GM12878 (cell line): Measurements from ENCODE around the gene EDC3. TPM values are rescaled to one million over a fixed set of nuclear protein-coding genes. Genes with fewer than 3 reads are reported as not detected.
A peak's percentile ranks its signal among the peaks of the same experiment; 100 is the strongest.

Source experiments
- ATAC-seq: fragments of 200-7000 bp; cut with Tn5 transposase; 3 replicates; pipeline ENCODE4 v1.9.1; 2020; ENCODE audit warnings: mild to moderate bottlenecking, moderate library complexity
- BruUV-seq: library from RNA; stranded (reverse); fragments of 400-500 nt; replicated peaks from 2 replicates; lab custom pipeline; 2021; lab: Mats Ljungman, UMichigan
- CTCF ChIA-PET: fragments of 300-600 bp; sonication (Branson Sonifier 250); formaldehyde crosslinking; extraction: SDS; loops from one replicate; lab custom pipeline; 2021; ENCODE audit warnings: inconsistent platforms; lab: Yijun Ruan, JAX
- POLR2A ChIA-PET: fragments of 350-600 bp; formaldehyde crosslinking; extraction: SDS; loops from one replicate; lab custom pipeline; 2021; ENCODE audit warnings: inconsistent platforms; lab: Charles Lee
- RAD21 ChIA-PET: fragments of 300-600 bp; sonication (Branson Sonifier 250); formaldehyde crosslinking; loops from one replicate; lab custom pipeline; 2023; ENCODE audit warnings: antibody characterized with exemption; ENCODE audit not compliant: unreplicated experiment; lab: Charles Lee
- SMC1A ChIA-PET: fragments of 300-600 bp; sonication (Branson Sonifier 250); formaldehyde crosslinking; loops from one replicate; lab custom pipeline; 2023; ENCODE audit not compliant: unreplicated experiment, uncharacterized antibody; lab: Charles Lee
- DNase-seq: peaks from one replicate; pipeline ENCODE4 v3.0.0-alpha.2; 2011; ENCODE audit warnings: low read depth, low spot score
- FAIRE-seq: peaks from 3 replicates; lab custom pipeline; 2011; peaks lifted over from hg19 to GRCh38; lab: Jason Lieb, UNC
- H2AFZ ChIP-seq: 2 replicates; pipeline ENCODE4 v1.6.0; 2011; ENCODE audit warnings: low read depth, low read length, control low read depth; ENCODE audit not compliant: control insufficient read depth
- H3K27ac ChIP-seq: 2 replicates; pipeline ENCODE4 v1.5.1; 2011; ENCODE audit warnings: control low read depth; ENCODE audit not compliant: control insufficient read depth, insufficient read depth
- H3K27me3 ChIP-seq, 2 experiments: replicated peaks in 1 of 2; 2 replicates each; pipeline versions ENCODE4 v1.6.0 to v1.6.1; 2011; ENCODE audit warnings: low read length in 1 of 2; ENCODE audit not compliant: control insufficient read depth in 2 of 2, insufficient read depth in 2 of 2
- H3K36me3 ChIP-seq, 2 experiments: 2 replicates each; pipeline ENCODE4 v1.5.1; 2011; ENCODE audit warnings: low read length in 1 of 2; ENCODE audit not compliant: control insufficient read depth in 2 of 2, insufficient read depth in 2 of 2
- H3K4me1 ChIP-seq: 2 replicates; pipeline ENCODE4 v1.6.1; 2011; ENCODE audit warnings: mild to moderate bottlenecking, low read length, moderate library complexity, mixed read lengths; ENCODE audit not compliant: control insufficient read depth, insufficient read depth
- H3K4me2 ChIP-seq: 2 replicates; pipeline ENCODE4 v1.6.0; 2011; ENCODE audit warnings: control low read depth; ENCODE audit not compliant: control insufficient read depth, insufficient read depth
- H3K4me3 ChIP-seq: fragments of 200-600 bp; sonication (generic); 2 replicates; pipeline ENCODE4 v1.5.1; 2016
- H3K79me2 ChIP-seq: 2 replicates; pipeline ENCODE4 v1.6.0; 2011; ENCODE audit warnings: low read length; ENCODE audit not compliant: control insufficient read depth, insufficient read depth
- H3K9ac ChIP-seq: 2 replicates; pipeline ENCODE4 v1.8.0; 2011; ENCODE audit warnings: low read length, control low read depth, mixed read lengths; ENCODE audit not compliant: control insufficient read depth, insufficient read depth
- H3K9me3 ChIP-seq: replicated peaks from 3 replicates; pipeline ENCODE4 v1.5.1; 2011; ENCODE audit warnings: mild to moderate bottlenecking, low read length; ENCODE audit not compliant: control insufficient read depth, insufficient read depth
- H4K20me1 ChIP-seq: 2 replicates; pipeline ENCODE4 v1.6.0; 2011; ENCODE audit not compliant: control insufficient read depth, insufficient read depth
- POLR2AphosphoS2 ChIP-seq: IDR thresholded peaks from 2 replicates; pipeline ENCODE4 v1.6.1; 2011; ENCODE audit warnings: low read depth, mild to moderate bottlenecking, low read length, improper control_type of control experiment, moderate library complexity
- POLR2AphosphoS5 ChIP-seq: IDR thresholded peaks from 2 replicates; pipeline ENCODE4 v1.6.1; 2011; ENCODE audit warnings: mild to moderate bottlenecking, low read length, inconsistent platforms
- SPI1 ChIP-seq: IDR thresholded peaks from 2 replicates; pipeline ENCODE4 v1.6.1; 2011; ENCODE audit warnings: low read depth, mild to moderate bottlenecking, low read length, moderate library complexity, borderline replicate concordance; ENCODE audit not compliant: insufficient read depth
- SRF ChIP-seq, 2 experiments: IDR thresholded peaks; 2 replicates each; pipeline ENCODE4 v1.6.1; 2011; ENCODE audit warnings: low read depth in 2 of 2, low read length in 2 of 2, mild to moderate bottlenecking in 1 of 2, moderate library complexity in 1 of 2
- TAF1 ChIP-seq: IDR thresholded peaks from 2 replicates; pipeline ENCODE4 v1.6.1; 2011; ENCODE audit warnings: mild to moderate bottlenecking, low read depth, low read length, borderline replicate concordance
- ZNF687 ChIP-seq: fragments of 450-650 bp; IDR thresholded peaks from 2 replicates; pipeline ENCODE4 v1.6.1; 2017; ENCODE audit warnings: mild to moderate bottlenecking, moderate library complexity
- whole genome bisulfite sequencing: methylation state at CpG from one replicate; pipeline ENCODE4 v1.1.6; 2016; ENCODE audit warnings: low lambda C conversion rate; ENCODE audit not compliant: insufficient replicate concordance, insufficient coverage; ENCODE audit errors: missing lambda C conversion rate; 5-methylcytosine and 5-hydroxymethylcytosine counted together
- in situ Hi-C: fragments of 300-500 bp; cut with MboI; formaldehyde crosslinking; loops from 9 replicates; pipeline ENCODE4 v1.14.3; 2018; ENCODE audit warnings: mixed read lengths
- intact Hi-C: fragments of 100-400 bp; cut with micrococcal nuclease; formaldehyde crosslinking; loops from one replicate; pipeline ENCODE4 v1.14.2; 2022; ENCODE audit not compliant: unreplicated experiment
- polyA plus RNA-seq, 11 experiments: library from polyadenylated mRNA; depleted of rRNA in 4 of 11; unstranded in 6 of 11; stranded (reverse) in 5 of 11; fragments of >200 nt; fragmentation: Nextera tagmentation in 4 of 11; fragmentation: Illumina TruSeq in 1 of 11; extraction: Ambion mirVana in 4 of 11; extraction: Trizol in 1 of 11; gene quantifications; 1 replicate in 1 of 11; 2 replicates in 10 of 11; pipeline versions ENCODE4 v1.2.1 to v1.2.3, GENCODE V29; 2011 to 2016; ENCODE audit warnings: inconsistent platforms in 2 of 11, missing spikeins in 2 of 11, low read depth in 1 of 11
- total RNA-seq, 4 experiments: library from RNA; depleted of rRNA in 3 of 4; stranded (reverse); fragments of >200 nt in 3 of 4; fragmentation: Illumina TruSeq in 1 of 4; extraction: Trizol in 1 of 4; gene quantifications; 2 replicates each; pipeline versions ENCODE4 v1.2.1 to v1.2.3, GENCODE V29; 2013 to 2021

The EDC3 gene
- total and polyA plus RNA-seq, 10 of the 15 experiments (the other 5 are each of a cell fraction or from before 2014, with no cell fraction given) = 11.8 to 48.4 (median 35.3) TPM

GRCh38 chr15:74626752-74627692, 68.8 kb downstream of the EDC3 start:
- peaks cover 33% of the 10 kb centered on the region for H3K4me1 ChIP-seq
- H3K27ac ChIP-seq = peak overlapping the region; percentile 66
- H3K79me2 ChIP-seq = peaks cover 2% of the 10 kb centered on the region
- H3K9ac ChIP-seq = no peak overlapping the region
- RAD21 ChIA-PET = interaction anchor here (0.9 to 1.5 kb wide), 3 partner anchors 142 to 275 kb away, joined by 3 read pairs; no protein-coding TSS in a partner anchor
- CTCF ChIA-PET = interaction anchor here (0.9 to 18.5 kb wide), 4 partner anchors 9 to 144 kb away, joined by 3 to 206 read pairs (median 5); partner anchors contain the start of gene CLK3
- SMC1A ChIA-PET = interaction anchor here (2.1 kb wide), 1 partner anchor 10 kb away, joined by 7 read pairs; no protein-coding TSS in a partner anchor
- no peak overlapping the region for H2AFZ ChIP-seq
- no TSS peak for BruUV-seq
- no peak for TF ChIP-seq SRF (IDR thresholded peaks at IDR 0.05; ENCODE audit: low read depth in 2 of 2, low read length in 2 of 2)
- peak; percentile 26; the same call in 1 of the 2 replicates for TF ChIP-seq SPI1
- TF ChIP-seq POLR2AphosphoS2 = peak; percentile 31; the same call in 1 of the 2 replicates
- peak; percentile 73 for TF ChIP-seq ZNF687
- peak; percentile 30; the same call in 1 of the 2 replicates for TF ChIP-seq POLR2AphosphoS5
- TF ChIP-seq TAF1 = no peak
- in situ Hi-C loops = no loop called here
- ATAC-seq (peak; percentile 64), FAIRE-seq (peak; percentile 64), DNase-seq (peak; percentile 37)
- intact Hi-C loops = no loop called here
- no peaks in the 10 kb centered on the region for H3K27me3 ChIP-seq
- no peak overlapping the region; the same call in 1 of the 2 replicates for H3K4me3 ChIP-seq
- H3K4me2 ChIP-seq = peak overlapping the region; percentile 35
- H4K20me1 ChIP-seq = peaks cover 5% of the 10 kb centered on the region
- POLR2A ChIA-PET = interaction anchor here (1.9 kb wide), 1 partner anchor 10 kb away, joined by 6 read pairs; no protein-coding TSS in a partner anchor
- 49% methylated on average over 10 of the region's 10 CpGs for WGBS
- H3K9me3 ChIP-seq = no peaks in the 10 kb centered on the region
- peaks cover 72 to 75% of the 10 kb centered on the region in 2 experiments for H3K36me3 ChIP-seq
